ENCODE measurements around the gene CAMKK2.

Gene CAMKK2

GRCh38 chr12:121279507-121279915 is 17.0 kb downstream of the CAMKK2 start:
- no peaks in the 10 kb centered on the region for H3K27me3 ChIP-seq (replicated peaks; ENCODE audit: control insufficient read depth, insufficient read depth, low read length)
- DNase-seq (ENCODE audit: extremely low read depth, insufficient read length), result no peak
- H3K36me3 ChIP-seq (ENCODE audit: control insufficient read depth, insufficient read depth, low read length), result peaks cover 3% of the 10 kb centered on the region
- TF ChIP-seq CTCF (IDR thresholded peaks at IDR 0.05; ENCODE audit: insufficient read depth, low read length, poor library complexity, severe bottlenecking), result no peak
- no peak overlapping the region for H3K4me3 ChIP-seq (replicated peaks; ENCODE audit: low read depth, low read length)

GRCh38 chr12:121279071-121279375 is 17.5 kb downstream of the CAMKK2 start:
- no peak overlapping the region for H3K4me3 ChIP-seq (replicated peaks; ENCODE audit: low read depth, low read length)
- H3K36me3 ChIP-seq (ENCODE audit: control insufficient read depth, insufficient read depth, low read length), result peaks cover 8% of the 10 kb centered on the region
- no peak for DNase-seq (ENCODE audit: extremely low read depth, insufficient read length)
- no peak for TF ChIP-seq CTCF (IDR thresholded peaks at IDR 0.05; ENCODE audit: insufficient read depth, low read length, poor library complexity, severe bottlenecking)
- H3K27me3 ChIP-seq (replicated peaks; ENCODE audit: control insufficient read depth, insufficient read depth, low read length), result no peaks in the 10 kb centered on the region

GRCh38 chr12:121278169-121279070 is 18.1 kb downstream of the CAMKK2 start:
- H3K36me3 ChIP-seq (ENCODE audit: control insufficient read depth, insufficient read depth, low read length), result peaks cover 7% of the 10 kb centered on the region
- TF ChIP-seq CTCF (IDR thresholded peaks at IDR 0.05; ENCODE audit: insufficient read depth, low read length, poor library complexity, severe bottlenecking), result no peak
- no peak overlapping the region for H3K4me3 ChIP-seq (replicated peaks; ENCODE audit: low read depth, low read length)
- no peaks in the 10 kb centered on the region for H3K27me3 ChIP-seq (replicated peaks; ENCODE audit: control insufficient read depth, insufficient read depth, low read length)
- DNase-seq (ENCODE audit: extremely low read depth, insufficient read length), result no peak

- H3K4me3 ChIP-seq (replicated peaks; ENCODE audit: low read depth, low read length), result no peak overlapping the region
- no peaks in the 10 kb centered on the region for H3K27me3 ChIP-seq (replicated peaks; ENCODE audit: control insufficient read depth, insufficient read depth, low read length)
- peaks cover 7% of the 10 kb centered on the region for H3K36me3 ChIP-seq (ENCODE audit: control insufficient read depth, insufficient read depth, low read length)
- DNase-seq (ENCODE audit: extremely low read depth, insufficient read length), result no peak
- TF ChIP-seq CTCF (IDR thresholded peaks at IDR 0.05; ENCODE audit: insufficient read depth, low read length, poor library complexity, severe bottlenecking), result no peak
These were observed 19.1 kb downstream of the CAMKK2 start for GRCh38 chr12:121277374-121277759.

GRCh38 chr12:121274036-121274763 is 22.3 kb downstream of the CAMKK2 start:
- no peak overlapping the region for H3K4me3 ChIP-seq (replicated peaks; ENCODE audit: low read depth, low read length)
- TF ChIP-seq CTCF (IDR thresholded peaks at IDR 0.05; ENCODE audit: insufficient read depth, low read length, poor library complexity, severe bottlenecking), result no peak

More at GRCh38 chr12:121274036-121274763, 22.3 kb downstream of the CAMKK2 start:
- no peaks in the 10 kb centered on the region for H3K27me3 ChIP-seq (replicated peaks; ENCODE audit: control insufficient read depth, insufficient read depth, low read length)
- DNase-seq (ENCODE audit: extremely low read depth, insufficient read length), result no peak
- peaks cover 7% of the 10 kb centered on the region for H3K36me3 ChIP-seq (ENCODE audit: control insufficient read depth, insufficient read depth, low read length)
